NK-92 (cell line): Measurements from ENCODE around the gene BRSK1.
A peak's percentile ranks its signal among the peaks of the same experiment; 100 is the strongest.

ENCODE experiments used
- DNase-seq: peaks from one replicate; lab custom pipeline; 2025; ENCODE audit not compliant: unreplicated experiment; lab: John Stamatoyannopoulos, UW

The BRSK1 gene

DNA sequence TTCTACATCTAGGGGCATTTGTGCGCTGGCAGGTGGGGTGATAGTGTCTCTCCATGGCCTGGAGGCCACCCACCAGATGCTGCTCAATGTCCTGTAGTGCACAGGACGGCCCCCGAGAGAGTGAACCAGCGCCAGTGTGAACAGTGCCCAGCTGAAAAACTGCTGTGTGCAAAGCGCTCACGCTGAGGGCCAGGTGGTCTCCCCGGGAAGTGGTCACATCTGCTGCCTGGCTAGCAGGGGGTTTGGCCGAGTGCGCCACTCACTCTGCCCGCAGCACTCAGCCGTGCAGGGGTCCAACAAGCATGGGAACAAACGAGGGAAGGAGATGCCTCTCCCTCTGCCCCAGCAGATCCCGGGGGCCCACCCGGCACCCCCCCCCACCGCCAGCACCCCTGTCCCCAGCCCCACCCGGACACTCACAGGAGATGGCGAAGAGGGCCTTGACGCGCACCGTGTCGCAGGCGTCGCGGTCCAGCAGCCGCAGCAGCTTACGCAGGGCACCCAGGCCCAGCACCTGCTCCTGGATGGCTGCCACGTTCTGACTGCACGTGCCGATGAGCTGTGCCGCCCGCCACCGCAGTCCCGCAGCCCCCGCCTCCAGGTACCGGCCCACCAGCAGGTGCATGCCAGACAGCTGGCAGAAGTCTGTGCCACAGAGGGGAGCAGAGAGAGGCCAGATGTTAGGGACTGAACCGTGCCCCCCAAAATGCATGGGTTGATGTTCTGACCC lies 9.7 kb upstream of the BRSK1 start:
- no peak for DNase-seq

DNA sequence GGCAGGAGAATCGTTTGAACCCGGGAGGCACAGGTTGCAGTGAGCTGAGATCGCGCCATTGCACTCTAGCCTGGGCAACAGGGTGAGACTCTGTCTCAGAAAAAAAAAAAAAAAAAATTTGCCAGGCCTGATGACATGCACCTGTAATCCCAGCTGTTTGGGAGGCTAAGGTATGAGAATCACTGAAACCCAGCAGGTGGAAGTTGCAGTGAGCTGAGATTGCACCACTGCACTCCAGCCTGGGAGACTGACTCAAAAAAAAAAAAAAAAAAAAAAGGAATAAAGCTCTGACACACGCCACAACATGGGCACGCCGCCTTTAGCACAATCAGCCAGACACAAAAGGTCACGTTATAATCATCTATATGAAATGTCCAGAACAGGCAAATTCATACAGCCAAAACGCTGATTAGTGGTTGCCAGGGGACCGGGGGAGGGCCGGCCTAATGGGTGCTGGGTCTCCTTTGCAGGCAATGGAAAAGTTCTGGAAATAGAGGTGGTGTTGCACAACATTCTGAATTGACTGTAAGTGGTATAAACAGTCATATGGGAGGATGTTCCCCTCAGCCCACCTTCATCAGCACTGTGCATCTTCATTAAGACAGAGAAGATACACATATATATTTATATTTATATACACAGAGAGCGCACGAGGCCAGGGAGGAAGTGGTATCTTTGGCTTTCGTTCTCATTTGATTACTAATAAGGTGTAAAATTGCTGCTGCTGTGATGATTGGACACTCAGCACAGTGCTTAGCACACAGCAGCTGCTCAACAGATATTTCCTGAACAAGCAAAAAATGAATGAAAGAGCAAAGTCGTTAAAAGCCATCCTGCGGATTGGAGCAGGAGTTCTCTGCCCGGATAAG lies 7.7 kb upstream of the BRSK1 start:
- no peak for DNase-seq

DNA sequence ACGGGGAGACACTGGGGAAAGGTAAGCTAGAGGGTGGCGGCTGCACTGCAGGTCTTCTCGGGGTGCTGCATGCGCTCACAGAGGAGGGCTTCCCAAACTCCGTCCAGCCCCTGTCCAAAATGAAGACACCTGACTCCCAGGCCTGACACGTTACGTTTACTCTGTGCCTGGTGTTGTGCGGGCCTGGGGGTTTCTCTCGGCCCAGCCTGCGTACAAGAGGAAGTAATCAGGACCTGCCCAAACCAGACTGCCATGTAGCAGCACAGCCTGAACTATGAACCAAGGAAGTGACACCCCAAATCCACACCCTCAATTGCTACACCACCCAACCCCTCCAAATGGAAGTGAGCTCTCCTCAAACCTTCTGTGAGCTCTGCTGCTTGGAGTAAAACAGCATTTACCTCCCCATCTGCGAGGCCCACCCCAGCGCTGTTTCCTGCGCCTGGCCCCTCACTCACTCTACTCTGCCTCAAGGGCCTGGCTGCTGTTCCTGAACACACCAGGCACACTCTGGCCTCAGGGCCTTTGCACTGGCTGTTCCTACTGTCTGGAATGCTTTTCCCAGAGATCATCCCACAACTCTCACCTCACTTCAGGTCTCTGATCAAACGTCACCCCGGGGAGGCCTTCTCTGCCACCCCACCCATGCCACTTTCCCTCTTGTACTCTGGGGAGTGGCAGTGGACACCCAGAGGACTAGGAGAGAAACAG lies 6.9 kb upstream of the BRSK1 start:
- DNase-seq, result no peak

GRCh38 chr19:55277494-55277893 lies 6.3 kb upstream of the BRSK1 start:
- no peak for DNase-seq

- no peak for DNase-seq
These were observed 5.2 kb upstream of the BRSK1 start for GRCh38 chr19:55278391-55279135.

- DNase-seq, result no peak
These were observed 4.5 kb upstream of the BRSK1 start for GRCh38 chr19:55279340-55279739.

DNA sequence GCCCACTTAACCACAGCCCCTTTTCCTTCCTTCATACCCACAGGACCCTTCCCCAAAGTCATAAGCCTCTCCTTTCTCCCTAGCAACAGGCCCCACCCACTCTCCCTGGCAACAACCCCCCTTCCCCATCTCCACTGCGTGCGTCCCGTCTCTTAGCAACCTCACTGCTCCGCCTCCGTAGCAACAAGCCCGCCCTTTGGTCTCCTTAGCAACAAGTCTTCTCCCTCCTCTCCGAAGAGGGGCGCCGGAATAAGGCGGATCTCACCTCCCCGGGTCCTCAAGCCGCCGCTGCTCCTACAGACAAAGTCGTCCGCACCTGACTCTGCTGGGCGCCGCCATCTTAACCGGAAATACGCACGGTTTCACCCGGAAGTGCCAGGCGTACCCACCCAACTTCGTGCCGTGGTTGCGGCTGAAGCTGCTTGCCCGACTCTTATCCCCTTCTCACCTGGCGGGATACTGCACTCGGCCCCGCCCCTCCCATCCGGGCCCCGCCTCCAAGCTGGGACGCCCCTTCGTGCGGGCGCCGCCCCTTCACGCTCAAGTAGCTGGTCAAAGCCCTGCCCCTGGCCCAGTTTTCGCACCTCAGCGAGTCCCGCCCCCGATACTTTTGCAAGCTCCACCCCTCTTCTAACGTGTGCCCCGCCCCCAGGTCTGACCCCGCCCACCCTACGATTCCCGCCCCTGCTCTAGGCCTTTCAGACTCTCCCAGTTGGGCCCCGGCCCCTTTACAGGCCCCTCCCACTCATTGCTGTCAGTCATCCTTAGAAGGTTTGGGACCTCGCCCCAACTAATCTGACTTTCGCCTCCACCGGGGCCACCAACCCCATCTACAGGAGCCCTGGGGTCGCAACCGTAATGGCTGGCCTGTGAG lies 3.8 kb upstream of the BRSK1 start, which contains the start of gene HSPBP1:
Gene HSPBP1, minus strand, starts transcription at position 341 of the 874 bp plus-strand sequence. CDS start 502 bp downstream, outside the sequence.
- peak; percentile 46 for DNase-seq

DNA sequence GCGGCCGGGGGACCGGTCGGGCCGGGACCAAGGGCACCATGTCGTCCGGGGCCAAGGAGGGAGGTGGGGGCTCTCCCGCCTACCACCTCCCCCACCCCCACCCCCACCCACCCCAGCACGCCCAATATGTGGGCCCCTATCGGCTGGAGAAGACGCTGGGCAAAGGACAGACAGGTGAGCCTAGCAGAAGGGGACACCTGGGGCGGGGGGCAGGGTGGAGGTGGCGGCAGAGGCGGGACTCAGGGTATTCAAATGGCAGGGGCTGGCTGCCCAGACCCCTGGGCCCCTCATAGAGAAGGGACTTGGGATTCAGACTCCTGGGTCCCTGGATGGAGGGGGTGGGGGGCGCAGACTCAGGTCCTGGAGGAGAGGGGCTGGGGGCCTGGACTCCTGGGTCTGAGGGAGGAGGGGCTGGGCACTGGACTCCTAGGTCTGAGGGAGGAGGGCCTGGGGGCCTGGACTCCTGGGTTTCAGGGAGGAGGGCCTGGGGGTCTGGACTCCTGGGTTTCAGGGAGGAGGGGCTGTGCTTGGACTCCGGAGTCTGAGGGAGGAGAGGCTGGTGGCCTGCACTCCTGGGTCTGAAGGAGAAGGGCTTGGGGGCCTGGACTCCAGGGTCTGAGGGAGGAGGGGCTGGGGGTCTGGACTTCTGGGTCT lies 735 bp downstream of the BRSK1 start:
- no peak for DNase-seq

GRCh38 chr19:55285229-55285890 lies 1.6 kb downstream of the BRSK1 start:
- no peak for DNase-seq

GRCh38 chr19:55287361-55288079 lies 3.7 kb downstream of the BRSK1 start:
- DNase-seq, result no peak

DNA sequence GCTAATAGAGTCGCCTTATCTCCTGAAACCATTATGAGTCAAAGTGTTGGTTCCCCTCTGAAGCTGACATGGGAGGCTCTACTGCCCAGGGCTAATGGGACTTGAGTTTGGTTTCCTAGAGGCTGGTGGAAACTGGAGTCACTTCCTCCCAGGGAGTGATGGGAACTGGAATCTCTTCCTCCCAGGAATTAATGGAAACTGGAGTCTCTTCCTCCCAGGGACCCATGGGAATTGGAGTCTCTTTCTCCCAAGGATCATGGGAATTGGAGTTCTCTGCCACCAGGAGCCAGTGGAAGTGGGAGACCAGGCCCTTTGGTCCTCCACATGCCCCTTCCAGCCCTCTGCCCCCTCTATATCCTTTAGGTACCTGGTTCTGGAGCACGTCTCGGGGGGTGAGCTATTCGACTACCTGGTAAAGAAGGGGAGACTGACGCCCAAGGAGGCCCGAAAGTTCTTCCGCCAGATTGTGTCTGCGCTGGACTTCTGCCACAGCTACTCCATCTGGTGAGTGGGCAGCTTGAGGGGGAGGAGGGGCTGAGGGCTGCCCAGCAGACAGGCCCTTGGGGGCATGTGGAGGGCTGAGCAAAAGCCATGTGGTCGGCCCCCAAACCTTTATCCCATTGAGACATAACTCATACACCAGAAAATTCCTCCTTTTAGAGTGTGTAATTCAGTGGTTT lies 5.5 kb downstream of the BRSK1 start:
- no peak for DNase-seq

- no peak for DNase-seq
These were observed 13.5 kb downstream of the BRSK1 start for GRCh38 chr19:55297267-55297666.

DNA sequence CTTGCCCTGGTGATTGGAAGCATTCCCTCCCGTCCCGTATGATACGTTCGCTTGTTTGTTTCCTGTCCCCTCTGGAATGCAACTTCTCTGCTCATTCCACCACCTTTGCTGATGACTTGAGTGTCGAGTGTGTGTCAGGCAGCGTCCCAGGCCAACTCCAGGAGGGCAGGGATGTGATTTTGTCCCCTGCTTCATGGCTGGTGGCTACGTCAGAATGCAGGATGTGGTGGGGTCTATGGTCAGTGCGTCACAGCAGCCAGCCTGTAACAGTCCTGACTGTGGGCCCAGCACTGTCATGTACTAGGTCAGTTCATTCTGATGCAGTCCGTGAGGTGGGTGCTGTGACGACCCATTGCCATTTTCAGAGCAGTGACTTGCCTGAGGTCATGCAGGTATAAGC lies 16.2 kb downstream of the BRSK1 start:
- no peak for DNase-seq

DNA sequence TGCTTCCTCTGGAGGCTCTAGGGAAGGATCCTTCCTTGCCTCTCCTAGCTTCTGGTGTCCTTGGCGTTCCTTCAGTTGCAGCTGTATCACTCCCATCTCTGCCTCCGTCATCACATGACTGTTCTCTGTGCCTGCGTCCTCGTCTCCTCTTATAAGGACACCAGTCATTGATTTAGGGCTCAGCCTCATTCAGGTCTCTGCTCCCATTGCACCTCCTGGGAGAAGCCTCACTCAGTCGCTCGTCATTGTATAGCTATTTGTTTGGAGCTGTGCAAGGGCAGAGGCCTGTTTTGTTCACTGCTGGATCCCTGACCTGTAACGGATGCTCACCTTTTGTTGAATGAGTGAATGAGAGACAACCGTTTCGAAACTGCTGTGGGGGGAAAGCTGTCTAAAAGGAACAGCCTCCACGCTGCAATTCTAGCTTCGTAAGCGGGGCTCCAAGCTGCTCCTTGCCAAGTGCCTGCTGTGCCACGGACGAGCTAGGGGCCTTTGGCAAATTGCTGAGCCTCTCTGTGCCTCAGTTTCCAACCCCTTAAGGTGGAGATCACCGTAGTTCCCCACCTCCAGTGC lies 17.2 kb downstream of the BRSK1 start:
- DNase-seq, result no peak

GRCh38 chr19:55301459-55302317 lies 17.9 kb downstream of the BRSK1 start:
- peak; percentile 69 for DNase-seq

DNA sequence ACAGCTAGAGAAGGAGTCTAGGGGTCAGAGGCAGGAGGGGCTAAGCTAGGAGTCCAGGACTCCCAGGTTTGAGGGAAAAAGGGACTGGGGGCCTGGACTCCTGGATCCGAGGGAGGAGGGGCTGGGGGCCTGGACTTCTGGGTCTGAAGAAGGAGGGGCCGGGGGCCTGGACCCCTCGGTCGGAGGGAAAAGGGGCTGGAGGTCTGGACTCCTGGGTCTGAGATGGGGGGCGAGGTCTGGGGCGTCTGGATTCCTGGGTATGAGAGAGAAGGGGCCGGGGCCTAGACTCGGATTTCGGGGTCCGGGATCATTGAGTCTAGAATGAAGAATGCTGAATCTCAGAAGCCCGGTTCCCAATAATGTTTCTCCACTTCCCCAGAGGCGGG lies 18.5 kb downstream of the BRSK1 start:
- no peak for DNase-seq
